Ecto neural progenitor cell (in vitro differentiated cells): ENCODE measurements around the gene IGHMBP2.
A peak's percentile ranks its signal among the peaks of the same experiment; 100 is the strongest.
"Not testable (repeated sequence)": the region's sequence is repeated elsewhere in the genome, so short reads cannot be mapped to it uniquely, and the experiment has no call there.

Experiments
- DNase-seq: peaks from one replicate; pipeline ENCODE4 v3.0.0-alpha.2; 2018; ENCODE audit warnings: low spot score

IGHMBP2 gene

GRCh38 chr11:68962527-68963250 lies 59.0 kb downstream of the IGHMBP2 start:
- DNase-seq = no peak

GRCh38 chr11:68963779-68964178 lies 60.1 kb downstream of the IGHMBP2 start:
- DNase-seq = peak; percentile 56

GRCh38 chr11:68965901-68966853 lies 62.5 kb downstream of the IGHMBP2 start:
- DNase-seq = no peak

GRCh38 chr11:68966894-68967780 lies 63.4 kb downstream of the IGHMBP2 start:
- no peak for DNase-seq

GRCh38 chr11:68968306-68969250 lies 64.9 kb downstream of the IGHMBP2 start:
- no peak for DNase-seq

GRCh38 chr11:68969386-68969785 lies 65.7 kb downstream of the IGHMBP2 start:
- peak; percentile 32 for DNase-seq

- DNase-seq = peak; percentile 32
Measured at GRCh38 chr11:68970921-68971636, 67.4 kb downstream of the IGHMBP2 start.

GRCh38 chr11:68973219-68973618 lies 69.5 kb downstream of the IGHMBP2 start:
- peak; percentile 40 for DNase-seq

GRCh38 chr11:68973706-68974105 lies 70.0 kb downstream of the IGHMBP2 start:
- not testable (repeated sequence) for DNase-seq

GRCh38 chr11:68974421-68975194 lies 70.9 kb downstream of the IGHMBP2 start:
- DNase-seq = peak; percentile 43

GRCh38 chr11:68976095-68976494 lies 72.4 kb downstream of the IGHMBP2 start:
- peak; percentile 17 for DNase-seq

GRCh38 chr11:68976563-68976962 lies 72.9 kb downstream of the IGHMBP2 start:
- DNase-seq = peak; percentile 36

- DNase-seq = peak; percentile 38
Measured at GRCh38 chr11:68977781-68978625, 74.3 kb downstream of the IGHMBP2 start.

- no peak for DNase-seq
Measured at GRCh38 chr11:68978626-68978930, 74.9 kb downstream of the IGHMBP2 start.

GRCh38 chr11:68978931-68979594 lies 75.4 kb downstream of the IGHMBP2 start:
- no peak for DNase-seq

- DNase-seq = no peak
Measured at GRCh38 chr11:68979931-68980775, 76.5 kb downstream of the IGHMBP2 start.

GRCh38 chr11:68980776-68981065 lies 77.0 kb downstream of the IGHMBP2 start, which contains the start of gene MRGPRD:
Gene MRGPRD (minus strand): TSS chr11:68980986. CDS start chr11:68980986, 0 bp downstream.
- no peak for DNase-seq
